ENCODE data around the gene WDR31. TPM values are rescaled to one million over a fixed set of nuclear protein-coding genes. Genes with fewer than 3 reads are reported as not detected.
"Not testable (repeated sequence)": the region's sequence is repeated elsewhere in the genome, so short reads cannot be mapped to it uniquely, and the experiment has no call there.

Gene WDR31
- total RNA-seq, 1 donor from 2014 or later, result 0.21 TPM

DNA sequence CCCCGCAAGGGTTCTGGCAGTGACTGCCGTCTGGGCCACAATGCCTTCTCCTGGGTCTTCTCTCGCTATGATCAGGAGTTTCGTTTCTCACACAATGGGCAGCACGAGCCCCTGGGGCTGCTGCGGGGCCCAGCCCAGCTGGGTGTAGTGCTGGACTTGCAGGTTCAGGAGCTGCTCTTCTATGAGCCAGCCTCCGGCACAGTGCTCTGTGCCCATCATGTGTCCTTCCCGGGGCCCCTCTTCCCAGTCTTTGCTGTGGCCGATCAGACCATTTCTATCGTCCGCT is 29.7 kb upstream of the WDR31 start:
- no peak overlapping the region for H3K4me3 ChIP-seq
- H3K36me3 ChIP-seq, result peaks cover 9 to 15% of the 10 kb centered on the region in 2 donors
- intact Hi-C loops (cut with DNase I), result no loop called here
- no peaks in the 10 kb centered on the region for H3K4me1 ChIP-seq
- H3K27me3 ChIP-seq, result no peaks in the 10 kb centered on the region
- H3K9me3 ChIP-seq, result no peaks in the 10 kb centered on the region
- H3K27ac ChIP-seq, result no peak overlapping the region
- TF ChIP-seq, protein P1, sequence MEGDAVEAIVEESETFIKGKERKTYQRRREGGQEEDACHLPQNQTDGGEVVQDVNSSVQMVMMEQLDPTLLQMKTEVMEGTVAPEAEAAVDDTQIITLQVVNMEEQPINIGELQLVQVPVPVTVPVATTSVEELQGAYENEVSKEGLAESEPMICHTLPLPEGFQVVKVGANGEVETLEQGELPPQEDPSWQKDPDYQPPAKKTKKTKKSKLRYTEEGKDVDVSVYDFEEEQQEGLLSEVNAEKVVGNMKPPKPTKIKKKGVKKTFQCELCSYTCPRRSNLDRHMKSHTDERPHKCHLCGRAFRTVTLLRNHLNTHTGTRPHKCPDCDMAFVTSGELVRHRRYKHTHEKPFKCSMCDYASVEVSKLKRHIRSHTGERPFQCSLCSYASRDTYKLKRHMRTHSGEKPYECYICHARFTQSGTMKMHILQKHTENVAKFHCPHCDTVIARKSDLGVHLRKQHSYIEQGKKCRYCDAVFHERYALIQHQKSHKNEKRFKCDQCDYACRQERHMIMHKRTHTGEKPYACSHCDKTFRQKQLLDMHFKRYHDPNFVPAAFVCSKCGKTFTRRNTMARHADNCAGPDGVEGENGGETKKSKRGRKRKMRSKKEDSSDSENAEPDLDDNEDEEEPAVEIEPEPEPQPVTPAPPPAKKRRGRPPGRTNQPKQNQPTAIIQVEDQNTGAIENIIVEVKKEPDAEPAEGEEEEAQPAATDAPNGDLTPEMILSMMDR (IDR thresholded peaks at IDR 0.05), result no peak
- DNase-seq (ENCODE audit: low spot score in 2 of 2), result no peak

DNA sequence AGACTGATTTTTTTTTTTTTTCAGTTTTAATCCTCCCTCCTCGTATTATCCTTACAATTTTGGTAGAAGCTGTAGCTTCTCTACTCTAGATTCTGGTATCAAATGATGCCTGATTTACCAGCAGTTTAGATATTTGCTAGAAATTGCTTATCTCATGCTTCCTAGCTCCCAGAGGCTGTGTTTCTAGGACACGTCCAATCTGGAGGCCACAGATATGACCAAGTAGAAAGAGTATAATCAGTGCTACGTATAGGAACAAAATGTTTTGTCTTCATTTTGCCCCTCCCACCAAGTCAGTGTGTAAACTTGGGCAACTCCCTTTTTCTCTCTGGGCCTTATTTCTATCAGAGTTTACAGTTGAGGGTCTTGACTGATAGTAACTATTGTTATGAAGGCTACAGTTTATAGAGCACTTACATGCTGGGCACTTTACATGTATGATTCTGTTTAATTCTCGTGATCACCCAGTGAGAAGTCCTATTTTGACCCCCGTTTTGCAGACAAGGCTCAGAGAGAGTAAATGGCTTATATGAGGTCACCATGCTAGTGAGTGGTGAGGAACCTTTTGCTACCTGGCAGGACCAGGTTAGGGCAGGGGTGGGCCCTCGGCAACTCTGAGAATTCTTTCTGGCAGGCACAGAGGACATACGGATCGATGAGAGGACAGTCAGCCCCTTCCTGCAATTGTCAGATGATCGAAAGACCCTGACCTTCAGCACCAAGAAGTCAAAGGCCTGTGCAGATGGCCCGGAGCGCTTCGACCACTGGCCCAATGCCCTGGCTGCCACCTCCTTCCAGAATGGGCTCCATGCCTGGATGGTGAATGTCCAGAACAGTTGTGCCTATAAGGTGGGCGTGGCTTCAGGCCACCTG is 29.1 kb upstream of the WDR31 start:
- Histone ChIP-seq H3K4me1 (no peaks in the 10 kb centered on the region), H3K27me3 (no peaks in the 10 kb centered on the region), H3K9me3 (no peaks in the 10 kb centered on the region), H3K4me3 (no peak overlapping the region), H3K27ac (no peak overlapping the region), H3K36me3 (peaks cover 9 to 10% of the 10 kb centered on the region in 2 donors)
- TF ChIP-seq, protein P1 (IDR thresholded peaks at IDR 0.05), result no peak
- intact Hi-C loops (cut with DNase I), result no loop called here
- DNase-seq (ENCODE audit: low spot score in 2 of 2), result no peak

DNA sequence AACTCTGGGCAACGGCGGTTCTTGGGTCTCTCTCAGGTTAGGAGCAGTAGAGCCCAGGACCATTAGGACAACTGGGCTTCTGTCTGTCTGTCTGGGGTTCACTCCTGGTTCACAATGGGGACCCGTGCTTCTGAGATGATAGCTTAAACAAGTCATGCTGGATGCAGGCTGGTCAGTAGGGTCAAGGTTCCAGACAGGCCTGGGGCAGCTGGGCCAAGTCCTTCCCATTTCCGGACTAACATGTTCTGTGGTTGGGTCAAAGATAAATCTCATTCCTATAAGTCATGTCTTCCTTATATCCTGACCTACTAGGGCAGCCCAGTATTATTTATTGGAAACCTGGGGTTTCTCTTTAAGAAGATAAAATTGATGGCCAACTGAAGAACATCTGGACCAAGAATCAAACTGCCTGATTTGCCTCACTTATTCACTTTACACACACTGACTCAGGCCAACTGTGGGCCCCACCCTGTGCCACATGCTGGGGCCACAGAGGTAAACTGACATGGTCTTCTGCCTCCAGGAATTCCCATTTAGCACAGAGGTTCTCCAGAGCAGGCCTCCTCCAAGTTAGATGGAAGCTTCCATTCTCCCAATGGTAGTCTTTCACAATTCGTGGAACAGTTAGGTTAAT is 28.4 kb upstream of the WDR31 start:
- Histone ChIP-seq H3K4me3 (no peak overlapping the region), H3K27ac (no peak overlapping the region), H3K9me3 (no peaks in the 10 kb centered on the region), H3K27me3 (no peaks in the 10 kb centered on the region), H3K4me1 (no peaks in the 10 kb centered on the region), H3K36me3 (peaks cover 1 to 2% of the 10 kb centered on the region in 2 donors)
- TF ChIP-seq, protein P1 (IDR thresholded peaks at IDR 0.05), result no peak
- DNase-seq (ENCODE audit: low spot score in 2 of 2), result no peak
- intact Hi-C loops (cut with DNase I), result no loop called here

DNA sequence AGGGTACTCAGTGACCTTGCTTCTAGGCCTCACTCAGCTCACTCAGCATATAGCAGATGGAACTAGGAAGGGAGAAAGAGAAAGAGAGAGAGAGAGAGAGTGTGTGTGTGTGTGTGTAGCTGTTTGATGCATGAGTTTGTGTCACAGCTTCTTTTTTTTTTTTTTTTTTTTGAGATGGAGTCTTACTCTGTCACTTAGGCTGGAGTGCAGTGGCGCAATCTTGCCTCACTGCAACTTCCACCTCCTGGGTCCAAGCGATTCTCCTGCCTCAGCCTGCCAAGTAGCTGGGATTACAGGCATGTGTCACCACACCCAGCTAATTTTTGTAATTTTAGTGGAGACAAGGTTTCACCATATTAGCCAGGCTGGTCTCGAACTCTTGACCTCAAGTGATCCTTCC is 25.6 kb upstream of the WDR31 start:
- H3K36me3 ChIP-seq; H3K4me3 ChIP-seq; H3K4me1 ChIP-seq; H3K27ac ChIP-seq; intact Hi-C loops (cut with DNase I); DNase-seq (ENCODE audit: low spot score in 2 of 2); H3K27me3 ChIP-seq; H3K9me3 ChIP-seq: not testable (repeated sequence)

DNA sequence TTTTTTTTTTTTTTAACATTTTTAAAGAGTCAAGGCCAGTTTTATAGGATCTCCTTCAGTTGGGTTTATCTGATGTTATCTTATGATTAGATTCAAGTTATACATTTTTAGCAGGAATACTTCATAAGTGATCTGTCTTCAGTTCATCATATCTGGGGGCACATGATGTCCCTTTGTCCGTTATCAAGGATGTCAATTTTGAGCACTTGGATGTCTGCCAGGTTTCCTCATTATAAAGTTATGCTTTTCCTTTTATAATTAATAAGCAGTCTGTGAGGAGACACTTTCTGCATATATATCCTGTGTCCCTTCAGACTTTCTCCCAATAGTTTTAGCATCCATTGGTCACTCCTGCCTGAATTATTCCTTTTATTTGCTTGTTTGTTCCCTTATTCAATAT is 24.9 kb upstream of the WDR31 start:
- TF ChIP-seq, protein P1 (IDR thresholded peaks at IDR 0.05), result no peak
- Histone ChIP-seq H3K9me3 (no peaks in the 10 kb centered on the region), H3K4me3 (no peak overlapping the region), H3K36me3 (no peaks in the 10 kb centered on the region), H3K27ac (no peak overlapping the region), H3K27me3 (no peaks in the 10 kb centered on the region), H3K4me1 (no peaks in the 10 kb centered on the region)
- intact Hi-C loops (cut with DNase I), result no loop called here
- no peak for DNase-seq (ENCODE audit: low spot score in 2 of 2)

DNA sequence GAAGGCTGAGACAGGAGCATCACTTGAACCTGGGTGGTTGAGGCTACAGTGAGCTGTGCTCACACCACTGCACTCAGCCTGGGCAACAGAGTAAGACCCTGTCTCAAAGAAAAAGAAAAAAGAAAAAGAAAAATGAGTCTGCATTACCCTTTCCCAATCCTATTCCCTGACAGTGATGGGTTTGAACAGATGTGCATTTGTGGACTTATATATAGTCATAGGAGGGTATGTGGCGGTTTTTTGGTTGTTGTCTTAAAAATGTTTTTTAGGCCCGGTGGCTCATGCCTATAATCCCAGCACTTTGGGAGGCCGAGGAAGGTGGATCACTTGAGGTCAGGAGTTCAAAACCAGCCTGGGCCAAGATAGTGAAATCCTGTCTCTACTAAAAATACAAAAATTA is 23.3 kb upstream of the WDR31 start:
- no peaks in the 10 kb centered on the region for H3K4me1 ChIP-seq
- DNase-seq (ENCODE audit: low spot score in 2 of 2), result no peak
- intact Hi-C loops (cut with DNase I), result no loop called here
- H3K27me3 ChIP-seq, result no peaks in the 10 kb centered on the region
- H3K36me3 ChIP-seq, result no peaks in the 10 kb centered on the region
- TF ChIP-seq, protein P1 (IDR thresholded peaks at IDR 0.05), result no peak
- H3K4me3 ChIP-seq, result no peak overlapping the region
- no peak overlapping the region for H3K27ac ChIP-seq
- no peaks in the 10 kb centered on the region for H3K9me3 ChIP-seq
